GM23338 (cell line): Measurements from ENCODE around the gene CHP1. TPM values are rescaled to one million over a fixed set of nuclear protein-coding genes. Genes with fewer than 3 reads are reported as not detected.
A peak's percentile ranks its signal among the peaks of the same experiment; 100 is the strongest.

ENCODE experiments used
- ATAC-seq: fragments of 200-7000 bp; cut with Tn5 transposase; 3 replicates; pipeline ENCODE4 v1.9.1; 2020
- DNase-seq: peaks from one replicate; pipeline ENCODE4 v3.0.0-alpha.2; 2015; ENCODE audit warnings: low spot score
- H2AFZ ChIP-seq: fragments of 200-600 bp; sonication (generic); 2 replicates; pipeline ENCODE4 v1.8.0; 2016; ENCODE audit warnings: antibody characterized with exemption, mild to moderate bottlenecking, moderate library complexity
- H3F3A ChIP-seq: fragments of 200-600 bp; sonication (generic); replicated peaks from 2 replicates; pipeline ENCODE4 v1.8.0; 2017; ENCODE audit warnings: antibody characterized with exemption, mixed run types, low read depth
- H3K27ac ChIP-seq: fragments of 200-600 bp; sonication (generic); 2 replicates; pipeline ENCODE4 v1.6.1; 2016; ENCODE audit warnings: low read depth
- H3K27me3 ChIP-seq: fragments of 200-600 bp; sonication (generic); 2 replicates; pipeline ENCODE4 v1.8.0; 2016; ENCODE audit warnings: mild to moderate bottlenecking, mixed run types, moderate library complexity; ENCODE audit not compliant: insufficient read depth
- H3K36me3 ChIP-seq: fragments of 200-600 bp; sonication (generic); 2 replicates; pipeline ENCODE4 v1.8.0; 2016; ENCODE audit warnings: mild to moderate bottlenecking; ENCODE audit not compliant: insufficient read depth
- H3K4me1 ChIP-seq: fragments of 200-600 bp; sonication (generic); 2 replicates; pipeline ENCODE4 v1.8.0; 2016; ENCODE audit warnings: mild to moderate bottlenecking, moderate library complexity; ENCODE audit not compliant: insufficient read depth
- H3K4me2 ChIP-seq: fragments of 200-600 bp; sonication (generic); 2 replicates; pipeline ENCODE4 v1.7.1; 2017; ENCODE audit warnings: mixed run types
- H3K4me3 ChIP-seq: fragments of 200-600 bp; sonication (generic); 2 replicates; pipeline ENCODE4 v1.6.1; 2016; ENCODE audit warnings: mixed run types
- H3K79me2 ChIP-seq: fragments of 200-600 bp; sonication (generic); replicated peaks from 2 replicates; pipeline ENCODE4 v1.8.0; 2017; ENCODE audit warnings: mild to moderate bottlenecking; ENCODE audit not compliant: insufficient read depth
- H3K9me2 ChIP-seq: fragments of 200-600 bp; sonication (generic); 2 replicates; pipeline ENCODE4 v1.8.0; 2017; ENCODE audit not compliant: insufficient read depth
- H4K20me1 ChIP-seq: fragments of 200-600 bp; sonication (generic); replicated peaks from 2 replicates; pipeline ENCODE4 v1.8.0; 2017; ENCODE audit warnings: mild to moderate bottlenecking; ENCODE audit not compliant: insufficient read depth
- H3K27ac Mint-ChIP-seq: 2 replicates; pipeline ENCODE4 v1.8.0; 2020; ENCODE audit warnings: inconsistent platforms, mild to moderate bottlenecking, moderate library complexity, mixed read lengths
- H3K27me3 Mint-ChIP-seq: 3 replicates; pipeline ENCODE4 v1.8.0; 2022; ENCODE audit warnings: low read depth, mild to moderate bottlenecking, moderate library complexity, mixed read lengths, inconsistent platforms; ENCODE audit not compliant: insufficient read depth, poor library complexity
- H3K36me3 Mint-ChIP-seq: 3 replicates; pipeline ENCODE4 v1.8.0; 2021; ENCODE audit warnings: low read depth, mild to moderate bottlenecking, inconsistent platforms, moderate library complexity, mixed read lengths
- H3K4me1 Mint-ChIP-seq: 3 replicates; pipeline ENCODE4 v1.8.0; 2020; ENCODE audit warnings: mild to moderate bottlenecking, inconsistent platforms, mixed read lengths
- H3K4me3 Mint-ChIP-seq: 3 replicates; pipeline ENCODE4 v1.8.0; 2021; ENCODE audit warnings: moderate library complexity, mild to moderate bottlenecking, inconsistent platforms, mixed read lengths
- H3K9me3 Mint-ChIP-seq: 3 replicates; pipeline ENCODE4 v1.8.0; 2020; ENCODE audit warnings: moderate library complexity, mild to moderate bottlenecking, inconsistent platforms, mixed read lengths
- CREB1 ChIP-seq: fragments of 250-450 bp; sonication (Bioruptor Pico); IDR thresholded peaks from 2 replicates; pipeline ENCODE4 v1.5.0; 2020; ENCODE audit warnings: low read depth, mild to moderate bottlenecking, moderate library complexity
- EZH2 ChIP-seq: fragments of 200-600 bp; sonication (generic); IDR thresholded peaks from one replicate; pipeline ENCODE4 v1.8.0; 2017; ENCODE audit warnings: antibody characterized with exemption, mild to moderate bottlenecking, low read depth; ENCODE audit not compliant: unreplicated experiment
- EZH2phosphoT487 ChIP-seq: fragments of 200-600 bp; sonication (generic); IDR thresholded peaks from one replicate; pipeline ENCODE4 v1.8.1; 2018; ENCODE audit warnings: antibody characterized with exemption; ENCODE audit not compliant: unreplicated experiment
- JUNB ChIP-seq: IDR thresholded peaks from one replicate; pipeline ENCODE4 v1.6.1; 2016; ENCODE audit warnings: antibody characterized with exemption; ENCODE audit not compliant: unreplicated experiment
- NANOG ChIP-seq: IDR thresholded peaks from 2 replicates; pipeline ENCODE4 v1.6.1; 2016; ENCODE audit warnings: antibody characterized with exemption, borderline replicate concordance
- POLR2AphosphoS5 ChIP-seq: IDR thresholded peaks from 2 replicates; pipeline ENCODE4 v1.6.1; 2016; ENCODE audit warnings: antibody characterized with exemption, low read depth
- STAT1 ChIP-seq: IDR thresholded peaks from one replicate; pipeline ENCODE4 v1.6.1; 2016; ENCODE audit warnings: antibody characterized with exemption; ENCODE audit not compliant: unreplicated experiment
- ZNF114 ChIP-seq: fragments of 250-450 bp; sonication (Bioruptor Pico); IDR thresholded peaks from 2 replicates; pipeline ENCODE4 v1.5.0; 2020; ENCODE audit warnings: mild to moderate bottlenecking, moderate library complexity
- ZNF331 ChIP-seq: fragments of 250-450 bp; sonication (Bioruptor Pico); IDR thresholded peaks from 2 replicates; pipeline ENCODE4 v1.5.0; 2020; ENCODE audit warnings: low read depth, mild to moderate bottlenecking, moderate library complexity
- polyA plus RNA-seq: library from polyadenylated mRNA; unstranded; fragments of >200 nt; fragmentation: Nextera tagmentation; extraction: Ambion mirVana; gene quantifications from 2 replicates; pipeline ENCODE4 v1.2.1, GENCODE V29; 2016
- total RNA-seq: library from RNA; depleted of rRNA; stranded (reverse); fragments of >200 nt; shearing (Covaris generic); gene quantifications from 2 replicates; pipeline ENCODE4 v1.2.3, GENCODE V29; 2014
- TF ChIP-seq, protein P1 (sequence below), 2 experiments: fragments of 200-600 bp in 1 of 2; sonication (generic) in 1 of 2; conservative IDR thresholded peaks; 2 replicates each; pipeline versions ENCODE4 v1.5.1 to v1.6.1; 2016 to 2017; ENCODE audit warnings: antibody characterized with exemption in 2 of 2, low read depth in 2 of 2, mild to moderate bottlenecking in 2 of 2, moderate library complexity in 1 of 2
- TF ChIP-seq, protein P2 (sequence below): IDR thresholded peaks from 2 replicates; pipeline ENCODE4 v1.6.1; 2016; ENCODE audit warnings: antibody characterized with exemption
- TF ChIP-seq, protein P3 (sequence below): fragments of 250-450 bp; sonication (Bioruptor Pico); IDR thresholded peaks from 2 replicates; pipeline ENCODE4 v1.5.0; 2020; ENCODE audit warnings: mild to moderate bottlenecking, moderate library complexity

Gene CHP1
- total and polyA plus RNA-seq, 2 experiments from 2014 or later, result 62.3 to 109 TPM

DNA sequence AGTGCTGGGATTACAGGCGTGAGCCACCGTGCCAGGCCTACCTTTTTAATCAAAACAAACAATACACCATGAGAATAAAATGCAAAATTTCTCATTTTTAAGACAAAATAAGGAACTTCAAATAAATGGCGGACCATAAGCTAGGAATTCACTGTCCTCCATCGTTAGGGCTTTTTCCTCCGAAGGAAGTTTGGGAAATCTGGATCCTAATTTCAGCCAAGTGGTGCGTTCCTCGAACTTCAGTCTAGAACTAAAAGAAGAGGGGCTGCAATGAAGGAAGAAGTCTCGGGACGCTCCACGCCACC, 771 bp upstream of the CHP1 start (continued):
- TF ChIP-seq, protein P1, sequence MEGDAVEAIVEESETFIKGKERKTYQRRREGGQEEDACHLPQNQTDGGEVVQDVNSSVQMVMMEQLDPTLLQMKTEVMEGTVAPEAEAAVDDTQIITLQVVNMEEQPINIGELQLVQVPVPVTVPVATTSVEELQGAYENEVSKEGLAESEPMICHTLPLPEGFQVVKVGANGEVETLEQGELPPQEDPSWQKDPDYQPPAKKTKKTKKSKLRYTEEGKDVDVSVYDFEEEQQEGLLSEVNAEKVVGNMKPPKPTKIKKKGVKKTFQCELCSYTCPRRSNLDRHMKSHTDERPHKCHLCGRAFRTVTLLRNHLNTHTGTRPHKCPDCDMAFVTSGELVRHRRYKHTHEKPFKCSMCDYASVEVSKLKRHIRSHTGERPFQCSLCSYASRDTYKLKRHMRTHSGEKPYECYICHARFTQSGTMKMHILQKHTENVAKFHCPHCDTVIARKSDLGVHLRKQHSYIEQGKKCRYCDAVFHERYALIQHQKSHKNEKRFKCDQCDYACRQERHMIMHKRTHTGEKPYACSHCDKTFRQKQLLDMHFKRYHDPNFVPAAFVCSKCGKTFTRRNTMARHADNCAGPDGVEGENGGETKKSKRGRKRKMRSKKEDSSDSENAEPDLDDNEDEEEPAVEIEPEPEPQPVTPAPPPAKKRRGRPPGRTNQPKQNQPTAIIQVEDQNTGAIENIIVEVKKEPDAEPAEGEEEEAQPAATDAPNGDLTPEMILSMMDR (conservative IDR thresholded peaks at IDR 0.05; ENCODE audit: low read depth in 2 of 2), result no peak
- no peak for TF ChIP-seq ZNF331 (CRISPR knock-in tag)

DNA sequence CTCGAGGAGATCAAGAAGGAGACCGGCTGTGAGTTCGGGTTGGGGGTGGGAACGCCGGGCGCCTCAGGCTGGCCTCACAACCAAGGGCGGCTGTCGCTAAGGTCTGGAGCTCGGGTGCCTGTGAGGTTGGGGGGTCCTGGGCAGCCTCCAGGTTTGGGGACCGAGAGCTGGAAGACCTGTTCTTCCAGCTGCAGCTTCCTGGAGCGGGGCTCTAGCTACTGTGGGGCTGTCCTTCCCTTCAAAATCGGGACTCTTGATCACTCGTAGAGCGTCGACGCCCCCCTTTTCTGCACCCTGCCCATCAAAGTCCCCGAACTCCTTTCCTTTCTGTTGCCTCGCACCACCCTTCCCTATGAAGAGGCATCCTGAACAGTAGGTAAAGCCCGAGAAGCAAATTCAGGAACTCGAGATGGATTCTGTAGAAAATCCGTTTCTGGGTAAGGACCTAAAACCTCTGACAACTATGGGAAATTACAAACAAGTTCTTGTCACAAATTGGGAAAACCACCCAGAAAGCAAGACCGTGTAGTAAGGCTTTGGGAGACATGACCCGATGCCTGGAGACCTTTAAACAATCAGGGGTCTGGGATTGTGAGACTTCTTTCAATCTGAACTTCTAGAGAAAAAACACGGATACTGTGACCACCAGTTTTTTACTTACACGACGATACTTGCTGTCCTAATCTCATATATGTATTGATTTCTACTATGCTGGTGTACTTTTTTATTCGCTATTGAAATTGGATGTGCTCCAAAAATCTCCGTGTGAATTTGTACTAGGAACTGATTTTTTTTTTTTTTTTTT, 556 bp downstream of the CHP1 start:
- no peak overlapping the region for H3K27ac Mint-ChIP-seq
- peak overlapping the region; percentile 96 for H3K4me3 ChIP-seq
- TF ChIP-seq, protein P1 (conservative IDR thresholded peaks at IDR 0.05; ENCODE audit: low read depth in 2 of 2), result no peak
- TF ChIP-seq NANOG (no peak), ZNF114 (CRISPR knock-in tag) (no peak), EZH2phosphoT487 (no peak), CREB1 (no peak), JUNB (no peak), EZH2 (no peak), POLR2AphosphoS5 (no peak), STAT1 (no peak), ZNF331 (CRISPR knock-in tag) (no peak)
- TF ChIP-seq, protein P2, sequence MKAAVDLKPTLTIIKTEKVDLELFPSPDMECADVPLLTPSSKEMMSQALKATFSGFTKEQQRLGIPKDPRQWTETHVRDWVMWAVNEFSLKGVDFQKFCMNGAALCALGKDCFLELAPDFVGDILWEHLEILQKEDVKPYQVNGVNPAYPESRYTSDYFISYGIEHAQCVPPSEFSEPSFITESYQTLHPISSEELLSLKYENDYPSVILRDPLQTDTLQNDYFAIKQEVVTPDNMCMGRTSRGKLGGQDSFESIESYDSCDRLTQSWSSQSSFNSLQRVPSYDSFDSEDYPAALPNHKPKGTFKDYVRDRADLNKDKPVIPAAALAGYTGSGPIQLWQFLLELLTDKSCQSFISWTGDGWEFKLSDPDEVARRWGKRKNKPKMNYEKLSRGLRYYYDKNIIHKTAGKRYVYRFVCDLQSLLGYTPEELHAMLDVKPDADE, result no peak
- TF ChIP-seq, protein P3, sequence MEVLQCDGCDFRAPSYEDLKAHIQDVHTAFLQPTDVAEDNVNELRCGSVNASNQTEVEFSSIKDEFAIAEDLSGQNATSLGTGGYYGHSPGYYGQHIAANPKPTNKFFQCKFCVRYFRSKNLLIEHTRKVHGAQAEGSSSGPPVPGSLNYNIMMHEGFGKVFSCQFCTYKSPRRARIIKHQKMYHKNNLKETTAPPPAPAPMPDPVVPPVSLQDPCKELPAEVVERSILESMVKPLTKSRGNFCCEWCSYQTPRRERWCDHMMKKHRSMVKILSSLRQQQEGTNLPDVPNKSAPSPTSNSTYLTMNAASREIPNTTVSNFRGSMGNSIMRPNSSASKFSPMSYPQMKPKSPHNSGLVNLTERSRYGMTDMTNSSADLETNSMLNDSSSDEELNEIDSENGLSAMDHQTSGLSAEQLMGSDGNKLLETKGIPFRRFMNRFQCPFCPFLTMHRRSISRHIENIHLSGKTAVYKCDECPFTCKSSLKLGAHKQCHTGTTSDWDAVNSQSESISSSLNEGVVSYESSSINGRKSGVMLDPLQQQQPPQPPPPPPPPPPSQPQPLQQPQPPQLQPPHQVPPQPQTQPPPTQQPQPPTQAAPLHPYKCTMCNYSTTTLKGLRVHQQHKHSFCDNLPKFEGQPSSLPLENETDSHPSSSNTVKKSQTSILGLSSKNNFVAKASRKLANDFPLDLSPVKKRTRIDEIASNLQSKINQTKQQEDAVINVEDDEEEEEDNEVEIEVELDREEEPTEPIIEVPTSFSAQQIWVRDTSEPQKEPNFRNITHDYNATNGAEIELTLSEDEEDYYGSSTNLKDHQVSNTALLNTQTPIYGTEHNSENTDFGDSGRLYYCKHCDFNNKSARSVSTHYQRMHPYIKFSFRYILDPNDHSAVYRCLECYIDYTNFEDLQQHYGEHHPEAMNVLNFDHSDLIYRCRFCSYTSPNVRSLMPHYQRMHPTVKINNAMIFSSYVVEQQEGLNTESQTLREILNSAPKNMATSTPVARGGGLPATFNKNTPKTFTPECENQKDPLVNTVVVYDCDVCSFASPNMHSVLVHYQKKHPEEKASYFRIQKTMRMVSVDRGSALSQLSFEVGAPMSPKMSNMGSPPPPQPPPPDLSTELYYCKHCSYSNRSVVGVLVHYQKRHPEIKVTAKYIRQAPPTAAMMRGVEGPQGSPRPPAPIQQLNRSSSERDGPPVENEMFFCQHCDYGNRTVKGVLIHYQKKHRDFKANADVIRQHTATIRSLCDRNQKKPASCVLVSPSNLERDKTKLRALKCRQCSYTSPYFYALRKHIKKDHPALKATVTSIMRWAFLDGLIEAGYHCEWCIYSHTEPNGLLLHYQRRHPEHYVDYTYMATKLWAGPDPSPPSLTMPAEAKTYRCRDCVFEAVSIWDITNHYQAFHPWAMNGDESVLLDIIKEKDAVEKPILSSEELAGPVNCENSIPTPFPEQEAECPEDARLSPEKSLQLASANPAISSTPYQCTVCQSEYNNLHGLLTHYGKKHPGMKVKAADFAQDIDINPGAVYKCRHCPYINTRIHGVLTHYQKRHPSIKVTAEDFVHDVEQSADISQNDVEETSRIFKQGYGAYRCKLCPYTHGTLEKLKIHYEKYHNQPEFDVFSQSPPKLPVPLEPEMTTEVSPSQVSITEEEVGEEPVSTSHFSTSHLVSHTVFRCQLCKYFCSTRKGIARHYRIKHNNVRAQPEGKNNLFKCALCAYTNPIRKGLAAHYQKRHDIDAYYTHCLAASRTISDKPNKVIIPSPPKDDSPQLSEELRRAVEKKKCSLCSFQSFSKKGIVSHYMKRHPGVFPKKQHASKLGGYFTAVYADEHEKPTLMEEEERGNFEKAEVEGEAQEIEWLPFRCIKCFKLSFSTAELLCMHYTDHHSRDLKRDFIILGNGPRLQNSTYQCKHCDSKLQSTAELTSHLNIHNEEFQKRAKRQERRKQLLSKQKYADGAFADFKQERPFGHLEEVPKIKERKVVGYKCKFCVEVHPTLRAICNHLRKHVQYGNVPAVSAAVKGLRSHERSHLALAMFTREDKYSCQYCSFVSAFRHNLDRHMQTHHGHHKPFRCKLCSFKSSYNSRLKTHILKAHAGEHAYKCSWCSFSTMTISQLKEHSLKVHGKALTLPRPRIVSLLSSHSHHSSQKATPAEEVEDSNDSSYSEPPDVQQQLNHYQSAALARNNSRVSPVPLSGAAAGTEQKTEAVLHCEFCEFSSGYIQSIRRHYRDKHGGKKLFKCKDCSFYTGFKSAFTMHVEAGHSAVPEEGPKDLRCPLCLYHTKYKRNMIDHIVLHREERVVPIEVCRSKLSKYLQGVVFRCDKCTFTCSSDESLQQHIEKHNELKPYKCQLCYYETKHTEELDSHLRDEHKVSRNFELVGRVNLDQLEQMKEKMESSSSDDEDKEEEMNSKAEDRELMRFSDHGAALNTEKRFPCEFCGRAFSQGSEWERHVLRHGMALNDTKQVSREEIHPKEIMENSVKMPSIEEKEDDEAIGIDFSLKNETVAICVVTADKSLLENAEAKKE (CRISPR knock-in tag), result no peak

More for the DNA sequence above, 556 bp downstream of the CHP1 start:
- Histone ChIP-seq H3K9me2 (no peaks in the 10 kb centered on the region), H3K79me2 (peaks cover 48% of the 10 kb centered on the region), H4K20me1 (peaks cover 17% of the 10 kb centered on the region; the same call in 1 of the 2 replicates), H3K27ac (no peak overlapping the region; the same call in 1 of the 2 replicates), H3K4me2 (peak overlapping the region; percentile 90), H3F3A (0 out of 2 replicates have a peak, but pooled peaks cover 3% of the 10 kb centered on the region), H3K4me1 (peaks cover 25% of the 10 kb centered on the region), H3K27me3 (0 out of 2 replicates have a peak, but pooled peaks cover 10% of the 10 kb centered on the region), H2AFZ (peak overlapping the region; percentile 92), H3K36me3 (no peaks in the 10 kb centered on the region)
- DNase-seq, result no peak
- ATAC-seq, result peak; percentile 53
- Mint-ChIP-seq H3K9me3 (peaks cover 3% of the 10 kb centered on the region; the same call in 1 of the 3 replicates), H3K36me3 (no peaks in the 10 kb centered on the region), H3K4me3 (peak overlapping the region; percentile 87), H3K27me3 (peaks cover 13% of the 10 kb centered on the region), H3K4me1 (peaks cover 16% of the 10 kb centered on the region)
